B cell (primary cell): Measurements from ENCODE around the gene KDM4E. TPM values are rescaled to one million over a fixed set of nuclear protein-coding genes. Genes with fewer than 3 reads are reported as not detected.

Experiments
- ATAC-seq: fragments of 200-7000 bp; cut with Tn5 transposase; one replicate; pipeline ENCODE4 v1.10.0; 2021; ENCODE audit warnings: low read depth, mild to moderate bottlenecking, moderate number of reproducible peaks, moderate library complexity
- CTCF ChIA-PET: fragments of 350-600 bp; sonication (Branson Sonifier 250); formaldehyde crosslinking; loops from one replicate; lab custom pipeline; 2021; ENCODE audit warnings: antibody characterized with exemption, inconsistent platforms; lab: Charles Lee
- POLR2A ChIA-PET: fragments of 350-600 bp; sonication (Branson Sonifier 250); formaldehyde crosslinking; loops from one replicate; lab custom pipeline; 2021; ENCODE audit warnings: antibody characterized with exemption; lab: Charles Lee
- DNase-seq: peaks from one replicate; pipeline ENCODE4 v3.0.0; 2013
- H2AFZ ChIP-seq: 2 replicates; pipeline ENCODE4 v1.6.1; 2012; ENCODE audit warnings: mild to moderate bottlenecking, low read depth, low read length; ENCODE audit not compliant: insufficient read depth, poor library complexity, severe bottlenecking
- H3K27ac ChIP-seq, 2 donors: 1 replicate in 1 of 2; 2 replicates in 1 of 2; pipeline ENCODE4 v1.5.1; 2012 to 2013; ENCODE audit warnings: low read length in 2 of 2, mild to moderate bottlenecking in 2 of 2, moderate library complexity in 1 of 2
- H3K27me3 ChIP-seq, 4 experiments: fragments of 200-600 bp in 1 of 4; sonication (generic) in 1 of 4; replicated peaks in 1 of 4; 1 replicate in 2 of 4; 2 replicates in 2 of 4; pipeline versions ENCODE4 v1.6.1 to v1.7.0; 2013 to 2016; ENCODE audit warnings: low read length in 3 of 4, mild to moderate bottlenecking in 2 of 4, mixed read lengths in 1 of 4, moderate library complexity in 1 of 4; ENCODE audit not compliant: insufficient read depth in 4 of 4, control insufficient read depth in 3 of 4; ENCODE audit errors: control extremely low read depth in 1 of 4
- H3K36me3 ChIP-seq, 2 experiments: replicated peaks in 1 of 2; 1 replicate in 1 of 2; 2 replicates in 1 of 2; pipeline versions ENCODE4 v1.6.1 to v1.7.1; 2013; ENCODE audit warnings: low read length in 1 of 2; ENCODE audit not compliant: insufficient read depth in 2 of 2, control insufficient read depth in 1 of 2; ENCODE audit errors: control extremely low read depth in 1 of 2, extremely low read depth in 1 of 2
- H3K4me1 ChIP-seq, 2 donors: fragments of 200-600 bp in 1 of 2; sonication (generic) in 1 of 2; 1 replicate in 1 of 2; 2 replicates in 1 of 2; pipeline versions ENCODE4 v1.5.1 to v1.6.1; 2013 to 2017; ENCODE audit warnings: low read length in 2 of 2; ENCODE audit not compliant: control insufficient read depth in 2 of 2, insufficient read depth in 2 of 2
- H3K4me2 ChIP-seq: replicated peaks from 2 replicates; pipeline ENCODE3; 2012; ENCODE audit warnings: mild to moderate bottlenecking, low read depth, low read length; ENCODE audit not compliant: poor library complexity, severe bottlenecking
- H3K4me3 ChIP-seq, 5 experiments: fragments of 200-600 bp in 1 of 5; sonication (generic) in 1 of 5; 1 replicate in 3 of 5; 2 replicates in 2 of 5; pipeline versions ENCODE4 v1.5.1 to v1.7.0; 2011 to 2016; ENCODE audit warnings: low read length in 4 of 5, mild to moderate bottlenecking in 4 of 5, low read depth in 2 of 5, control low read depth in 1 of 5, moderate library complexity in 1 of 5; ENCODE audit not compliant: insufficient read depth in 1 of 5; ENCODE audit errors: control extremely low read depth in 1 of 5, extremely low read depth in 1 of 5
- H3K79me2 ChIP-seq: fragments of 200-600 bp; sonication (generic); one replicate; pipeline ENCODE4 v1.6.0; 2016; ENCODE audit warnings: low read length; ENCODE audit not compliant: control insufficient read depth, insufficient read depth
- H3K9ac ChIP-seq: fragments of 200-600 bp; sonication (generic); 2 replicates; pipeline ENCODE4 v1.6.1; 2017; ENCODE audit warnings: mild to moderate bottlenecking, low read length, moderate library complexity
- H3K9me3 ChIP-seq, 3 donors: one replicate each; pipeline versions ENCODE4 v1.6.1 to v1.7.1; 2013; ENCODE audit warnings: low read length in 2 of 3; ENCODE audit not compliant: control insufficient read depth in 2 of 3, insufficient read depth in 1 of 3; ENCODE audit errors: control extremely low read depth in 1 of 3
- H4K20me1 ChIP-seq: 2 replicates; pipeline ENCODE4 v1.6.0; 2012; ENCODE audit warnings: mild to moderate bottlenecking, low read length; ENCODE audit not compliant: insufficient read depth, control insufficient read depth, poor library complexity, severe bottlenecking
- H3K27ac Mint-ChIP-seq: one replicate; pipeline ENCODE4 v1.8.0; 2021; ENCODE audit warnings: mixed read lengths
- H3K27me3 Mint-ChIP-seq: one replicate; pipeline ENCODE4 v1.8.0; 2021; ENCODE audit warnings: mixed read lengths
- H3K4me1 Mint-ChIP-seq: one replicate; pipeline ENCODE4 v1.8.0; 2021; ENCODE audit warnings: mixed read lengths
- H3K4me3 Mint-ChIP-seq: one replicate; pipeline ENCODE4 v1.8.0; 2021; ENCODE audit warnings: mixed read lengths
- H3K9me3 Mint-ChIP-seq: one replicate; pipeline ENCODE4 v1.8.0; 2022; ENCODE audit warnings: mixed read lengths; ENCODE audit not compliant: insufficient read depth
- EZH2 ChIP-seq: IDR thresholded peaks from 2 replicates; pipeline ENCODE4 v1.6.1; 2012; ENCODE audit warnings: borderline replicate concordance, low read depth, mild to moderate bottlenecking, moderate library complexity, low read length; ENCODE audit not compliant: insufficient read depth, poor library complexity, severe bottlenecking
- WGBS: methylation state at CpG from one replicate; pipeline ENCODE4 v1.1.5; 2013; ENCODE audit warnings: missing lambda C conversion rate; ENCODE audit not compliant: insufficient coverage; 5-methylcytosine and 5-hydroxymethylcytosine counted together
- intact Hi-C: fragments of 100-400 bp; cut with micrococcal nuclease; formaldehyde crosslinking; loops from one replicate; pipeline ENCODE4 v1.10.0; 2022
- polyA plus RNA-seq: library from polyadenylated mRNA; depleted of rRNA; stranded (reverse); fragments of >200 nt; gene quantifications from 2 replicates; pipeline ENCODE4 v1.2.3, GENCODE V29; 2012
- total RNA-seq, 2 donors: library from RNA; stranded (reverse); fragments of 120-200 nt in 1 of 2; gene quantifications; 1 replicate in 1 of 2; 2 replicates in 1 of 2; pipeline versions ENCODE4 v1.2.3 to v1.2.4, GENCODE V29; 2013 to 2022
- TF ChIP-seq, protein P1 (sequence below): fragments of 200-600 bp; IDR thresholded peaks from one replicate; pipeline ENCODE4 v1.8.0; 2022; ENCODE audit warnings: antibody characterized with exemption, mild to moderate bottlenecking

Gene KDM4E
- total and polyA plus RNA-seq, 2 donors (not counting 1 experiment from before 2014, with no cell fraction given), result not detected

DNA sequence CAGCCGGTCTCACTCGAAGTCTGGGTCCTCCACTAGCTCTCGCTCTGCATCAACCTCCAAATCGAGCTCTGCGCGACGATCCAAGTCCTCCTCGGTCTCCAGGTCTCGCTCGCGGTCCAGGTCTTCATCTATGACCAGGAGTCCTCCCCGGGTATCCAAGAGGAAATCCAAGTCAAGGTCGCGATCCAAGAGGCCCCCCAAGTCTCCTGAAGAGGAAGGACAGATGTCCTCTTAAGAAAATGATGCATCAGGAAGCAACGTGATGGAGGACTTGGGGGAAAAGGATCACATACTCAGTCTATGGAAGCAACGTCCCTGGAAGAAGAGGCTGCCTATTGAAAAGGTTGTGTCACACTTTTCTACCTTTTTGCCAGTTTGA is 42.8 kb downstream of the KDM4E start:
- H3K4me2 ChIP-seq, result peak overlapping the region; percentile 68
- intact Hi-C loops, result loop anchor here (1.0 to 5.0 kb wide), 8 partner anchors 21 to 1871 kb away; partner anchors contain the start of genes CEP57, CWC15, ENDOD1 and JRKL
- peak overlapping the region; percentile 78 to 87 for H3K27ac ChIP-seq
- peaks cover 7% of the 10 kb centered on the region for H4K20me1 ChIP-seq
- H3K27me3 ChIP-seq, result no peaks in the 10 kb centered on the region
- under 1% methylated on average over 14 of the region's 16 CpGs for WGBS
- H3K9me3 ChIP-seq, result no peaks in the 10 kb centered on the region
- DNase-seq (no peak), ATAC-seq (no peak)
- peaks cover 39% of the 10 kb centered on the region for H3K79me2 ChIP-seq
- Mint-ChIP-seq H3K27me3 (no peaks in the 10 kb centered on the region), H3K4me1 (peaks cover 26% of the 10 kb centered on the region), H3K4me3 (peak overlapping the region; percentile 100), H3K27ac (peak overlapping the region; percentile 100), H3K9me3 (no peaks in the 10 kb centered on the region)
- TF ChIP-seq, protein P1, sequence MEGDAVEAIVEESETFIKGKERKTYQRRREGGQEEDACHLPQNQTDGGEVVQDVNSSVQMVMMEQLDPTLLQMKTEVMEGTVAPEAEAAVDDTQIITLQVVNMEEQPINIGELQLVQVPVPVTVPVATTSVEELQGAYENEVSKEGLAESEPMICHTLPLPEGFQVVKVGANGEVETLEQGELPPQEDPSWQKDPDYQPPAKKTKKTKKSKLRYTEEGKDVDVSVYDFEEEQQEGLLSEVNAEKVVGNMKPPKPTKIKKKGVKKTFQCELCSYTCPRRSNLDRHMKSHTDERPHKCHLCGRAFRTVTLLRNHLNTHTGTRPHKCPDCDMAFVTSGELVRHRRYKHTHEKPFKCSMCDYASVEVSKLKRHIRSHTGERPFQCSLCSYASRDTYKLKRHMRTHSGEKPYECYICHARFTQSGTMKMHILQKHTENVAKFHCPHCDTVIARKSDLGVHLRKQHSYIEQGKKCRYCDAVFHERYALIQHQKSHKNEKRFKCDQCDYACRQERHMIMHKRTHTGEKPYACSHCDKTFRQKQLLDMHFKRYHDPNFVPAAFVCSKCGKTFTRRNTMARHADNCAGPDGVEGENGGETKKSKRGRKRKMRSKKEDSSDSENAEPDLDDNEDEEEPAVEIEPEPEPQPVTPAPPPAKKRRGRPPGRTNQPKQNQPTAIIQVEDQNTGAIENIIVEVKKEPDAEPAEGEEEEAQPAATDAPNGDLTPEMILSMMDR, result no peak
- no peak for TF ChIP-seq EZH2
- H3K9ac ChIP-seq, result peak overlapping the region; percentile 78
- H3K4me1 ChIP-seq, result peaks cover 14 to 22% of the 10 kb centered on the region in 2 donors
- H2AFZ ChIP-seq, result peak overlapping the region; percentile 78
- peaks cover 4 to 5% of the 10 kb centered on the region in 2 experiments for H3K36me3 ChIP-seq
- ChIA-PET CTCF (interaction anchor here (0.8 to 9.3 kb wide), 24 partner anchors 8 to 1275 kb away, joined by 3 to 135 read pairs (median 4); partner anchors contain the start of genes CEP57, CWC15, ENDOD1 and KDM4D), POLR2A (interaction anchor here (0.6 to 5.2 kb wide), 8 partner anchors 22 to 722 kb away, joined by 3 to 46 read pairs (median 4); partner anchors contain the start of genes CEP57, CWC15, ENDOD1 and FAM76B)
- peak overlapping the region; percentile 70 to 95 (median 93) for H3K4me3 ChIP-seq

DNA sequence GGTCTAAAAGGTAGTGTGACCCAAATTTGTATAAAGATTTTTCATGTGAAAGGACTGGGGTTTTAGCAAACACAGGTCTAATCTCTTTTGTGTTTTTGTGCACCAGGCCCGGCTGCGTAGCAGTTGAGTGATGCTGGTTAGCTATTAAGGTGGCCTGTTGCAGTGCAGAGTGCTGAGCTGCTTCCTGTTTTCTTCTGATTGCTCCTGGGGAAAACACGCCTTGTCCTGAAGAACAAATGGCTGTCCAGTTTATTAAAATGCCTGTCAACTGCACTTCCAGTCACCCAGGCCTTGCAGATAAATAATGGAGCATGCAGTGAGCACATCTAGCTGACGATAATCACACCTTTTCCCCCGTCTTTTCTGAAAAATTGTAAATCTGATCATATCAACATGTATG is 43.5 kb downstream of the KDM4E start:
- Mint-ChIP-seq H3K27me3 (no peaks in the 10 kb centered on the region), H3K27ac (peak overlapping the region; percentile 100), H3K9me3 (no peaks in the 10 kb centered on the region), H3K4me1 (peaks cover 28% of the 10 kb centered on the region), H3K4me3 (peak overlapping the region; percentile 100)
- TF ChIP-seq, protein P1, result no peak
- H4K20me1 ChIP-seq, result peaks cover 7% of the 10 kb centered on the region
- ChIA-PET POLR2A (interaction anchor here (1.3 to 5.2 kb wide), 4 partner anchors 21 to 722 kb away, joined by 3 to 46 read pairs (median 20); partner anchors contain the start of genes CEP57, CWC15, ENDOD1 and FAM76B), CTCF (interaction anchor here (1.0 to 9.3 kb wide), 15 partner anchors 8 to 720 kb away, joined by 3 to 135 read pairs (median 6); partner anchors contain the start of gene ENDOD1)
- H3K9me3 ChIP-seq, result no peaks in the 10 kb centered on the region
- peak overlapping the region; percentile 70 to 95 (median 93) for H3K4me3 ChIP-seq
- peak overlapping the region; percentile 78 to 87 for H3K27ac ChIP-seq
- H2AFZ ChIP-seq, result peak overlapping the region; percentile 78
- WGBS, result 0% methylated on average over 3 of the region's 5 CpGs
- H3K9ac ChIP-seq, result peak overlapping the region; percentile 78
- H3K4me2 ChIP-seq, result peak overlapping the region; percentile 68
- peaks cover 4 to 5% of the 10 kb centered on the region in 2 experiments for H3K36me3 ChIP-seq
- H3K27me3 ChIP-seq, result no peaks in the 10 kb centered on the region
- intact Hi-C loops, result loop anchor here (1.0 to 5.0 kb wide), 5 partner anchors 95 to 1871 kb away; partner anchors contain the start of genes CEP57, CWC15, KDM4D and SESN3
- H3K4me1 ChIP-seq, result peaks cover 14 to 22% of the 10 kb centered on the region in 2 donors
- H3K79me2 ChIP-seq, result peaks cover 41% of the 10 kb centered on the region
- DNase-seq (peak; percentile 84), ATAC-seq (peak; percentile 50)
